K562 (cell line): ENCODE results near the gene C10orf90. TPM values are rescaled to one million over a fixed set of nuclear protein-coding genes. Genes with fewer than 3 reads are reported as not detected.

ENCODE experiments used
- ATAC-seq: fragments of 200-7000 bp; cut with Tn5 transposase; 3 replicates; pipeline ENCODE4 v1.9.1; 2020; ENCODE audit warnings: moderate library complexity
- BruUV-seq: library from RNA; stranded (reverse); fragments of 400-500 nt; replicated peaks from 2 replicates; lab custom pipeline; 2021; lab: Mats Ljungman, UMichigan
- CTCF ChIA-PET: fragments of 300-600 bp; formaldehyde crosslinking; extraction: SDS; loops from one replicate; lab custom pipeline; 2021; ENCODE audit warnings: low intra/inter-chr PET ratio; lab: Yijun Ruan, JAX
- POLR2A ChIA-PET: fragments of 300-600, 350-650 bp; sonication (Branson Sonifier 250); formaldehyde crosslinking; extraction: SDS; loops from one replicate; lab custom pipeline; 2021; ENCODE audit warnings: antibody characterized with exemption, inconsistent platforms; lab: Yijun Ruan, JAX
- DNase-seq, 4 experiments: peaks; one replicate each; pipeline versions ENCODE4 v3.0.0 to v3.0.0-alpha.2; 2011 to 2018; ENCODE audit warnings: low spot score in 3 of 4, mixed read lengths in 3 of 4; ENCODE audit errors: extremely low read depth in 1 of 4
- FAIRE-seq: peaks from 2 replicates; lab custom pipeline; 2011; peaks lifted over from hg19 to GRCh38; lab: Jason Lieb, UNC
- H2AFZ ChIP-seq: 2 replicates; pipeline ENCODE4 v1.6.0; 2011; ENCODE audit warnings: low read depth, low read length, control low read depth, inconsistent platforms
- H3K27ac ChIP-seq: fragments of 200-600 bp; 3 replicates; pipeline ENCODE4 v1.8.0; 2011; ENCODE audit warnings: low read depth, mild to moderate bottlenecking, control low read depth, inconsistent platforms, low read length, moderate library complexity, mixed read lengths; ENCODE audit errors: extremely low read depth
- H3K27me3 ChIP-seq, 2 experiments: fragments of 300-600 bp in 1 of 2; 2 replicates in 1 of 2; 3 replicates in 1 of 2; pipeline versions ENCODE4 v1.6.0 to v1.8.0; 2011; ENCODE audit warnings: inconsistent platforms in 2 of 2, low read length in 2 of 2, mild to moderate bottlenecking in 1 of 2, mixed read lengths in 1 of 2, moderate library complexity in 1 of 2; ENCODE audit not compliant: control insufficient read depth in 2 of 2, insufficient read depth in 2 of 2
- H3K36me3 ChIP-seq: fragments of 300-600 bp; 3 replicates; pipeline ENCODE4 v1.8.0; 2011; ENCODE audit warnings: mild to moderate bottlenecking, low read length, inconsistent platforms; ENCODE audit not compliant: control insufficient read depth, insufficient read depth
- H3K4me1 ChIP-seq, 2 experiments: fragments of 200-600 bp in 1 of 2; replicated peaks in 1 of 2; 2 replicates in 1 of 2; 3 replicates in 1 of 2; pipeline versions ENCODE4 v1.5.1 to v1.8.0; 2011; ENCODE audit warnings: inconsistent platforms in 2 of 2, low read length in 2 of 2, mild to moderate bottlenecking in 1 of 2, mixed read lengths in 1 of 2, moderate library complexity in 1 of 2; ENCODE audit not compliant: control insufficient read depth in 2 of 2, insufficient read depth in 2 of 2
- H3K4me2 ChIP-seq: 2 replicates; pipeline ENCODE4 v1.6.1; 2011; ENCODE audit warnings: low read length, control low read depth, inconsistent platforms, mixed read lengths; ENCODE audit not compliant: insufficient read depth
- H3K4me3 ChIP-seq: fragments of 200-600 bp; sonication (generic), shearing (Covaris generic); 2 replicates; pipeline ENCODE4 v1.5.1; 2016; ENCODE audit warnings: control low read depth, inconsistent platforms
- H3K79me2 ChIP-seq: fragments of 200-600 bp; 3 replicates; pipeline ENCODE4 v1.8.0; 2011; ENCODE audit warnings: low read length, inconsistent platforms; ENCODE audit not compliant: control insufficient read depth, insufficient read depth
- H3K9ac ChIP-seq, 2 experiments: 2 replicates each; pipeline versions ENCODE4 v1.6.0 to v1.6.1; 2011; ENCODE audit warnings: low read depth in 2 of 2, low read length in 2 of 2, control low read depth in 1 of 2, inconsistent platforms in 1 of 2, mild to moderate bottlenecking in 1 of 2, mixed read lengths in 1 of 2; ENCODE audit not compliant: insufficient read depth in 1 of 2
- H3K9me1 ChIP-seq: one replicate; pipeline ENCODE4 v1.6.0; 2011; ENCODE audit warnings: inconsistent platforms, mild to moderate bottlenecking, low read length, moderate library complexity; ENCODE audit not compliant: control insufficient read depth, insufficient read depth
- H3K9me3 ChIP-seq: replicated peaks from 2 replicates; pipeline ENCODE4 v1.5.1; 2011; ENCODE audit warnings: low read depth, low read length, inconsistent platforms; ENCODE audit not compliant: control insufficient read depth, insufficient read depth
- H4K20me1 ChIP-seq: replicated peaks from 2 replicates; pipeline ENCODE4 v1.6.1; 2011; ENCODE audit warnings: low read length, inconsistent platforms, mixed read lengths; ENCODE audit not compliant: control insufficient read depth, insufficient read depth
- GABPA ChIP-seq: fragments of 200-800 bp; sonication (Bioruptor generic); conservative IDR thresholded peaks from 2 replicates; pipeline ENCODE4 v1.6.1; 2016; ENCODE audit warnings: low read depth, missing genetic modification characterization, missing compliant biosample characterization
- MTA2 ChIP-seq: fragments of 450-650 bp; IDR thresholded peaks from 2 replicates; pipeline ENCODE4 v1.6.1; 2016; ENCODE audit warnings: low read depth
- YBX1 ChIP-seq: fragments of 450-650 bp; IDR thresholded peaks from 2 replicates; pipeline ENCODE4 v1.7.1; 2016; ENCODE audit warnings: mild to moderate bottlenecking
- ZNF431 ChIP-seq: sonication (generic); formaldehyde crosslinking; IDR thresholded peaks from 2 replicates; pipeline ENCODE4 v1.8.0; 2022; ENCODE audit warnings: mild to moderate bottlenecking, missing genetic modification reagents
- ZNF586 ChIP-seq: fragments of 450-650 bp; formaldehyde crosslinking; conservative IDR thresholded peaks from 2 replicates; pipeline ENCODE4 v1.4.0; 2020; ENCODE audit warnings: mild to moderate bottlenecking, moderate library complexity
- ZNF589 ChIP-seq: fragments of 200-800 bp; sonication (Bioruptor generic); IDR thresholded peaks from 2 replicates; pipeline ENCODE4 v1.6.1; 2016; ENCODE audit warnings: low read depth, missing genetic modification characterization, missing compliant biosample characterization
- WGBS: fragments of 100-300 bp; shearing (Covaris generic); methylation state at CpG from one replicate; pipeline ENCODE4 v1.1.6; 2016; ENCODE audit warnings: low coverage, mixed read lengths; ENCODE audit not compliant: insufficient coverage; ENCODE audit errors: missing lambda C conversion rate; 5-methylcytosine and 5-hydroxymethylcytosine counted together
- in situ Hi-C: fragments of 300-500 bp; cut with MboI; formaldehyde crosslinking; loops from 4 replicates; pipeline ENCODE4 v1.15.0; 2018; ENCODE audit warnings: inconsistent platforms, mixed read lengths
- intact Hi-C: fragments of 100-400 bp; cut with micrococcal nuclease; formaldehyde crosslinking; loops from 2 replicates; pipeline ENCODE4 v1.14.2; 2022
- polyA plus RNA-seq, 8 experiments: library from polyadenylated mRNA; depleted of rRNA in 4 of 8; stranded (reverse) in 5 of 8; unstranded in 3 of 8; fragments of >200 nt; fragmentation: Nextera tagmentation in 2 of 8; fragmentation: Illumina TruSeq in 1 of 8; extraction: Ambion mirVana in 2 of 8; extraction: Trizol in 1 of 8; gene quantifications; 2 replicates each; pipeline versions ENCODE4 v1.2.1 to v1.2.3, GENCODE V29; 2011 to 2014; ENCODE audit warnings: inconsistent platforms in 1 of 8, missing spikeins in 1 of 8
- total RNA-seq, 7 experiments: library from RNA; depleted of rRNA in 6 of 7; stranded (reverse); fragments of >200 nt in 6 of 7; fragmentation: Illumina TruSeq in 2 of 7; extraction: Trizol in 2 of 7; gene quantifications; 2 replicates each; pipeline versions ENCODE4 v1.2.1 to v1.2.3, GENCODE V29; 2011 to 2021; ENCODE audit warnings: low replicate concordance in 1 of 7
- TF ChIP-seq, protein P1 (sequence below), 3 experiments: IDR thresholded peaks in 2 of 3; conservative IDR thresholded peaks in 1 of 3; 2 replicates each; pipeline ENCODE4 v1.5.1; 2011 to 2012; ENCODE audit warnings: low read length in 3 of 3, mild to moderate bottlenecking in 3 of 3, control low read depth in 2 of 3, improper control_type of control experiment in 1 of 3, inconsistent platforms in 1 of 3, low read depth in 1 of 3, mixed read lengths in 1 of 3, moderate library complexity in 1 of 3; ENCODE audit not compliant: insufficient read depth in 2 of 3
- TF ChIP-seq, protein P2 (sequence below): fragments of 150-350 bp; conservative IDR thresholded peaks from 2 replicates; pipeline ENCODE4 v1.6.1; 2014; ENCODE audit warnings: low read length
- TF ChIP-seq, protein P3 (sequence below): sonication (generic); formaldehyde crosslinking; IDR thresholded peaks from 2 replicates; pipeline ENCODE4 v1.8.0; 2022; ENCODE audit warnings: mild to moderate bottlenecking, missing genetic modification reagents

The C10orf90 gene
- total and polyA plus RNA-seq, 9 of the 15 experiments (the other 6 are each of a cell fraction or from before 2014, with no cell fraction given): not detected

DNA sequence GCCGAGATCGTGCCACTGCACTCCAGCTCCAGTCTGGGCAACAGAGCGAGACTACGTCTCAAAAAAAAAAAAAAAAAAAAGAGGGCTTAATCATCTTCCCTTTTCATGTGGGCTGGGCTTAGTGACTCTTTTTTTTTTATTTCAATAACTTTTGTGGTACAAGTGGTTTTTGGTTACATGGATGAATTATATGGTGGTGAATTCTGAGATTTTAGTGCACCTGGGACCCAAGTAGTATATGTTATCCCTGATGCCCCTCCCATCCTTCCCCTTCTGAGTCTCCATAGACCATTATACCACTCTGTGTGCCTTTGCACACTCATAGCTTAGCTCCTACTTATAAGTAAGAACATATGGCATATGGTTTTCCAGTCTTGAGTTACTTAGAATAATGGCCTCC, 277.4 kb downstream of the C10orf90 start:
- TF ChIP-seq, protein P1, sequence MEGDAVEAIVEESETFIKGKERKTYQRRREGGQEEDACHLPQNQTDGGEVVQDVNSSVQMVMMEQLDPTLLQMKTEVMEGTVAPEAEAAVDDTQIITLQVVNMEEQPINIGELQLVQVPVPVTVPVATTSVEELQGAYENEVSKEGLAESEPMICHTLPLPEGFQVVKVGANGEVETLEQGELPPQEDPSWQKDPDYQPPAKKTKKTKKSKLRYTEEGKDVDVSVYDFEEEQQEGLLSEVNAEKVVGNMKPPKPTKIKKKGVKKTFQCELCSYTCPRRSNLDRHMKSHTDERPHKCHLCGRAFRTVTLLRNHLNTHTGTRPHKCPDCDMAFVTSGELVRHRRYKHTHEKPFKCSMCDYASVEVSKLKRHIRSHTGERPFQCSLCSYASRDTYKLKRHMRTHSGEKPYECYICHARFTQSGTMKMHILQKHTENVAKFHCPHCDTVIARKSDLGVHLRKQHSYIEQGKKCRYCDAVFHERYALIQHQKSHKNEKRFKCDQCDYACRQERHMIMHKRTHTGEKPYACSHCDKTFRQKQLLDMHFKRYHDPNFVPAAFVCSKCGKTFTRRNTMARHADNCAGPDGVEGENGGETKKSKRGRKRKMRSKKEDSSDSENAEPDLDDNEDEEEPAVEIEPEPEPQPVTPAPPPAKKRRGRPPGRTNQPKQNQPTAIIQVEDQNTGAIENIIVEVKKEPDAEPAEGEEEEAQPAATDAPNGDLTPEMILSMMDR (IDR thresholded peaks at IDR 0.05 in 2 of 3, conservative IDR thresholded peaks at IDR 0.05 in 1 of 3; ENCODE audit: insufficient read depth in 2 of 3, low read depth in 1 of 3, low read length in 3 of 3): no peak
- FAIRE-seq (no peak), ATAC-seq (no peak), DNase-seq (no peak)
- Histone ChIP-seq H3K4me3 (no peak overlapping the region), H3K4me1 (no peaks in the 10 kb centered on the region; a peak in 1 of 5 replicates), H3K27ac (no peak overlapping the region), H3K9me1 (no peaks in the 10 kb centered on the region), H3K36me3 (no peaks in the 10 kb centered on the region), H3K27me3 (no peaks in the 10 kb centered on the region), H3K4me2 (no peak overlapping the region), H4K20me1 (no peaks in the 10 kb centered on the region), H2AFZ (no peak overlapping the region), H3K9me3 (no peaks in the 10 kb centered on the region), H3K9ac (no peak overlapping the region), H3K79me2 (no peaks in the 10 kb centered on the region)
- ChIA-PET POLR2A (no interaction called here), CTCF (no interaction called here)
- no CpG with 5 or more reads among the region's 4 CpGs for WGBS
- in situ Hi-C loops: no loop called here
- intact Hi-C loops: no loop called here
- no TSS peak for BruUV-seq

DNA sequence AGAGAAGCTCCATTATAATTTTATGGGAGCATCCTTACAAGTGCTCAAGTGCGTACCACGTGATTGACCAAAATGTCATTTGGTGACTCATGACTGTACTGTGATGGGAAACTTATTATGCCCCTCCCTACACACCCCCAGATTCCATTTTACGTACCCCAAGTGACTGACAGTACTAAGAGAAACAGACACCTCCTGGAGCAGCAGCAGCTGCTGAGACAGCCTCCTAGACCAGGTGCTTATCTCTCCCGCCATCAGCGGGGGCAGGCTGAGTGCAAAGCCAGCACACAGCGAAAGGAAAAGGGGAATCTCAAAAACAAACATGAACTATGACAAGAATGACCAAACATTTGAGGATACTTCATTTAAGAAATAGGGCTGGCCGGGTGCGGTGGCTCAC, 278.0 kb downstream of the C10orf90 start:
- Histone ChIP-seq H3K4me3 (no peak overlapping the region), H3K36me3 (no peaks in the 10 kb centered on the region), H3K9me1 (no peaks in the 10 kb centered on the region), H3K4me2 (no peak overlapping the region), H3K9ac (no peak overlapping the region), H3K79me2 (no peaks in the 10 kb centered on the region), H3K27ac (no peak overlapping the region), H3K9me3 (no peaks in the 10 kb centered on the region), H2AFZ (no peak overlapping the region), H3K4me1 (no peaks in the 10 kb centered on the region; a peak in 1 of 5 replicates), H4K20me1 (no peaks in the 10 kb centered on the region), H3K27me3 (no peaks in the 10 kb centered on the region)
- CTCF ChIA-PET: no interaction called here
- 15% methylated on average over 6 of the region's 8 CpGs for WGBS
- in situ Hi-C loops (no loop called here), intact Hi-C loops (no loop called here)
- ATAC-seq: no peak
- POLR2A ChIA-PET: no interaction called here
- no TSS peak for BruUV-seq
- FAIRE-seq: no peak
- DNase-seq: peak in 1 of 4 experiments; percentile 10
- no peak for TF ChIP-seq ZNF586 (CRISPR knock-in tag)
- no peak for TF ChIP-seq ZNF431 (CRISPR knock-in tag)
- TF ChIP-seq MTA2: no peak
- TF ChIP-seq, protein P2, sequence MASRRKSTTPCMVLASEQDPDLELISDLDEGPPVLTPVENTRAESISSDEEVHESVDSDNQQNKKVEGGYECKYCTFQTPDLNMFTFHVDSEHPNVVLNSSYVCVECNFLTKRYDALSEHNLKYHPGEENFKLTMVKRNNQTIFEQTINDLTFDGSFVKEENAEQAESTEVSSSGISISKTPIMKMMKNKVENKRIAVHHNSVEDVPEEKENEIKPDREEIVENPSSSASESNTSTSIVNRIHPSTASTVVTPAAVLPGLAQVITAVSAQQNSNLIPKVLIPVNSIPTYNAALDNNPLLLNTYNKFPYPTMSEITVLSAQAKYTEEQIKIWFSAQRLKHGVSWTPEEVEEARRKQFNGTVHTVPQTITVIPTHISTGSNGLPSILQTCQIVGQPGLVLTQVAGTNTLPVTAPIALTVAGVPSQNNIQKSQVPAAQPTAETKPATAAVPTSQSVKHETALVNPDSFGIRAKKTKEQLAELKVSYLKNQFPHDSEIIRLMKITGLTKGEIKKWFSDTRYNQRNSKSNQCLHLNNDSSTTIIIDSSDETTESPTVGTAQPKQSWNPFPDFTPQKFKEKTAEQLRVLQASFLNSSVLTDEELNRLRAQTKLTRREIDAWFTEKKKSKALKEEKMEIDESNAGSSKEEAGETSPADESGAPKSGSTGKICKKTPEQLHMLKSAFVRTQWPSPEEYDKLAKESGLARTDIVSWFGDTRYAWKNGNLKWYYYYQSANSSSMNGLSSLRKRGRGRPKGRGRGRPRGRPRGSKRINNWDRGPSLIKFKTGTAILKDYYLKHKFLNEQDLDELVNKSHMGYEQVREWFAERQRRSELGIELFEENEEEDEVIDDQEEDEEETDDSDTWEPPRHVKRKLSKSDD: no peak
- TF ChIP-seq, protein P3, sequence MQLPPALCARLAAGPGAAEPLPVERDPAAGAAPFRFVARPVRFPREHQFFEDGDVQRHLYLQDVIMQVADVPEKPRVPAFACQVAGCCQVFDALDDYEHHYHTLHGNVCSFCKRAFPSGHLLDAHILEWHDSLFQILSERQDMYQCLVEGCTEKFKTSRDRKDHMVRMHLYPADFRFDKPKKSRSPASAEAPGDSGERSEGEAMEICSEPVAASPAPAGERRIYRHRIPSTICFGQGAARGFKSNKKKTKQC (CRISPR knock-in tag): no peak
- TF ChIP-seq YBX1: no peak
- no peak for TF ChIP-seq ZNF589 (CRISPR knock-in tag)
- no peak for TF ChIP-seq GABPA (tag)
